Astrocyte (in vitro differentiated cells and primary cell): Measurements from ENCODE around the gene ESRRG. TPM values are rescaled to one million over a fixed set of nuclear protein-coding genes. Genes with fewer than 3 reads are reported as not detected.
A peak's percentile ranks its signal among the peaks of the same experiment; 100 is the strongest.
"Not testable (repeated sequence)": the region's sequence is repeated elsewhere in the genome, so short reads cannot be mapped to it uniquely, and the experiment has no call there.

Experiments used
- DNase-seq: peaks from one replicate; pipeline ENCODE4 v3.0.0-alpha.2; 2010; ENCODE audit warnings: low read depth
- FAIRE-seq: peaks from 2 replicates; lab custom pipeline; 2011; peaks lifted over from hg19 to GRCh38; lab: Jason Lieb, UNC
- H2AFZ ChIP-seq: 2 replicates; pipeline ENCODE4 v1.6.0; 2012; ENCODE audit warnings: low read depth, low read length, inconsistent platforms
- H3K27ac ChIP-seq: 2 replicates; pipeline ENCODE4 v1.5.1; 2011; ENCODE audit warnings: low read depth, low read length, inconsistent platforms
- H3K27me3 ChIP-seq: 2 replicates; pipeline ENCODE4 v1.6.0; 2011; ENCODE audit warnings: low read length, inconsistent platforms; ENCODE audit not compliant: insufficient read depth
- H3K36me3 ChIP-seq: 2 replicates; pipeline ENCODE4 v1.5.1; 2011; ENCODE audit warnings: low read length, inconsistent platforms; ENCODE audit not compliant: insufficient read depth
- H3K4me1 ChIP-seq: 2 replicates; pipeline ENCODE4 v1.5.1; 2011; ENCODE audit warnings: low read length, inconsistent platforms; ENCODE audit not compliant: insufficient read depth
- H3K4me2 ChIP-seq: 2 replicates; pipeline ENCODE4 v1.6.0; 2012; ENCODE audit warnings: low read length, inconsistent platforms
- H3K4me3 ChIP-seq: 2 replicates; pipeline ENCODE4 v1.5.1; 2011; ENCODE audit warnings: low read depth, mild to moderate bottlenecking, low read length, inconsistent platforms; ENCODE audit not compliant: insufficient read depth
- H3K79me2 ChIP-seq: 2 replicates; pipeline ENCODE4 v1.6.0; 2012; ENCODE audit warnings: mild to moderate bottlenecking, low read length, inconsistent platforms; ENCODE audit not compliant: insufficient read depth
- H3K9ac ChIP-seq: 2 replicates; pipeline ENCODE4 v1.6.0; 2012; ENCODE audit warnings: mild to moderate bottlenecking, low read length, inconsistent platforms
- H3K9me3 ChIP-seq: 2 replicates; pipeline ENCODE4 v1.5.1; 2012; ENCODE audit warnings: low read depth, mild to moderate bottlenecking, low read length, inconsistent platforms; ENCODE audit not compliant: insufficient read depth
- H4K20me1 ChIP-seq: 2 replicates; pipeline ENCODE4 v1.6.0; 2012; ENCODE audit warnings: low read length, inconsistent platforms; ENCODE audit not compliant: insufficient read depth
- H3K27ac Mint-ChIP-seq: one replicate; pipeline ENCODE4 v1.8.0; 2021; ENCODE audit warnings: mild to moderate bottlenecking, mixed read lengths; ENCODE audit not compliant: unreplicated experiment
- H3K27me3 Mint-ChIP-seq: one replicate; pipeline ENCODE4 v1.8.0; 2021; ENCODE audit warnings: low read depth, mixed read lengths; ENCODE audit not compliant: unreplicated experiment
- H3K36me3 Mint-ChIP-seq: one replicate; pipeline ENCODE4 v1.8.0; 2021; ENCODE audit warnings: low read depth, mixed read lengths; ENCODE audit not compliant: unreplicated experiment
- H3K4me1 Mint-ChIP-seq: one replicate; pipeline ENCODE4 v1.8.0; 2021; ENCODE audit warnings: low read depth, mixed read lengths; ENCODE audit not compliant: unreplicated experiment
- H3K4me3 Mint-ChIP-seq: one replicate; pipeline ENCODE4 v1.8.0; 2021; ENCODE audit warnings: mild to moderate bottlenecking, moderate library complexity, mixed read lengths; ENCODE audit not compliant: unreplicated experiment
- H3K9me3 Mint-ChIP-seq: one replicate; pipeline ENCODE4 v1.8.0; 2021; ENCODE audit warnings: mild to moderate bottlenecking, mixed read lengths; ENCODE audit not compliant: unreplicated experiment
- CTCF ChIP-seq: IDR thresholded peaks from 2 replicates; pipeline ENCODE4 v1.5.1; 2011; ENCODE audit warnings: low read depth, mild to moderate bottlenecking, inconsistent platforms, low read length, moderate library complexity; ENCODE audit not compliant: insufficient read depth
- EZH2 ChIP-seq: IDR thresholded peaks from 2 replicates; pipeline ENCODE4 v1.6.1; 2012; ENCODE audit warnings: mild to moderate bottlenecking, low read length, inconsistent platforms; ENCODE audit not compliant: insufficient read depth
- total RNA-seq: library from RNA; stranded (reverse); gene quantifications from 2 replicates; pipeline ENCODE4 v1.2.1, GENCODE V29; 2021

ESRRG gene
- total RNA-seq, 1 donor from 2014 or later, result 0.79 TPM

- TF ChIP-seq CTCF (no peak), EZH2 (no peak)
- H3K4me3 ChIP-seq, result peak overlapping the region; percentile 54
- no peaks in the 10 kb centered on the region for H3K36me3 ChIP-seq
- H3K4me2 ChIP-seq, result peak overlapping the region; percentile 85
- H2AFZ ChIP-seq, result peak overlapping the region; percentile 72
- no peaks in the 10 kb centered on the region for H3K27me3 Mint-ChIP-seq
- no peaks in the 10 kb centered on the region for H3K9me3 ChIP-seq
- peak overlapping the region; percentile 50 for H3K9ac ChIP-seq
- FAIRE-seq (no peak), DNase-seq (peak; percentile 6)
- no peaks in the 10 kb centered on the region for H3K27me3 ChIP-seq
- H3K4me3 Mint-ChIP-seq, result no peak overlapping the region
- H3K27ac Mint-ChIP-seq, result no peak overlapping the region
- H3K4me1 Mint-ChIP-seq, result peaks cover 3% of the 10 kb centered on the region
- H3K27ac ChIP-seq, result no peak overlapping the region
- H3K79me2 ChIP-seq, result no peaks in the 10 kb centered on the region
- no peaks in the 10 kb centered on the region for H3K36me3 Mint-ChIP-seq
- H3K4me1 ChIP-seq, result no peaks in the 10 kb centered on the region
- no peaks in the 10 kb centered on the region for H4K20me1 ChIP-seq
- no peaks in the 10 kb centered on the region for H3K9me3 Mint-ChIP-seq
Observed at GRCh38 chr1:216531263-216532239, 191.7 kb downstream of the ESRRG start.

GRCh38 chr1:216529851-216530250 lies 193.4 kb downstream of the ESRRG start:
- not testable (repeated sequence) for H3K36me3 Mint-ChIP-seq, DNase-seq, FAIRE-seq, H3K27me3 Mint-ChIP-seq, H3K36me3 ChIP-seq, H3K9me3 Mint-ChIP-seq, H4K20me1 ChIP-seq, H3K4me1 Mint-ChIP-seq, H3K4me3 ChIP-seq, H3K4me1 ChIP-seq, H3K79me2 ChIP-seq, H3K9ac ChIP-seq, H3K9me3 ChIP-seq, H3K27ac ChIP-seq, H3K27me3 ChIP-seq, H2AFZ ChIP-seq, H3K4me2 ChIP-seq, H3K4me3 Mint-ChIP-seq, H3K27ac Mint-ChIP-seq

GRCh38 chr1:216528816-216529215 lies 194.4 kb downstream of the ESRRG start:
- H3K79me2 ChIP-seq, result no peaks in the 10 kb centered on the region
- H3K27ac Mint-ChIP-seq, result no peak overlapping the region
- H3K4me3 Mint-ChIP-seq, result no peak overlapping the region
- H4K20me1 ChIP-seq, result no peaks in the 10 kb centered on the region
- no peaks in the 10 kb centered on the region for H3K27me3 Mint-ChIP-seq
- H3K9me3 Mint-ChIP-seq, result peaks cover 1% of the 10 kb centered on the region
- H3K4me2 ChIP-seq, result no peak overlapping the region
- no peaks in the 10 kb centered on the region for H3K36me3 ChIP-seq
- no peak overlapping the region for H3K4me3 ChIP-seq
- H2AFZ ChIP-seq, result no peak overlapping the region
- no peak overlapping the region for H3K9ac ChIP-seq
- H3K27ac ChIP-seq, result no peak overlapping the region
- H3K4me1 ChIP-seq, result no peaks in the 10 kb centered on the region
- FAIRE-seq (no peak), DNase-seq (no peak)
- no peaks in the 10 kb centered on the region for H3K27me3 ChIP-seq
- TF ChIP-seq CTCF, result no peak
- no peak for TF ChIP-seq EZH2
- H3K9me3 ChIP-seq, result no peaks in the 10 kb centered on the region
- H3K4me1 Mint-ChIP-seq, result peaks cover 3% of the 10 kb centered on the region
- no peaks in the 10 kb centered on the region for H3K36me3 Mint-ChIP-seq
